ENCODE measurements around the gene ADD3.

The ADD3 gene

GRCh38 chr10:110138197-110138812 lies 130.5 kb downstream of the ADD3 start:
- H3K9me3 Mint-ChIP-seq: no peaks in the 10 kb centered on the region
- peaks cover 17% of the 10 kb centered on the region for H3K36me3 Mint-ChIP-seq (ENCODE audit: low read depth)
- peaks cover 6% of the 10 kb centered on the region for H3K27me3 Mint-ChIP-seq (ENCODE audit: low read depth)
- no peak overlapping the region for H3K4me3 Mint-ChIP-seq
- peaks cover 35% of the 10 kb centered on the region for H3K4me1 Mint-ChIP-seq (ENCODE audit: low read depth)
- no peak overlapping the region for H3K27ac Mint-ChIP-seq

- Mint-ChIP-seq H3K4me1 (ENCODE audit: low read depth) (peaks cover 38% of the 10 kb centered on the region), H3K27me3 (ENCODE audit: low read depth) (peaks cover 27% of the 10 kb centered on the region), H3K27ac (peak overlapping the region; percentile 63), H3K36me3 (ENCODE audit: low read depth) (peaks cover 10% of the 10 kb centered on the region), H3K4me3 (peak overlapping the region; percentile 53), H3K9me3 (no peaks in the 10 kb centered on the region)
These were observed 133.4 kb downstream of the ADD3 start for GRCh38 chr10:110141185-110141584.

DNA sequence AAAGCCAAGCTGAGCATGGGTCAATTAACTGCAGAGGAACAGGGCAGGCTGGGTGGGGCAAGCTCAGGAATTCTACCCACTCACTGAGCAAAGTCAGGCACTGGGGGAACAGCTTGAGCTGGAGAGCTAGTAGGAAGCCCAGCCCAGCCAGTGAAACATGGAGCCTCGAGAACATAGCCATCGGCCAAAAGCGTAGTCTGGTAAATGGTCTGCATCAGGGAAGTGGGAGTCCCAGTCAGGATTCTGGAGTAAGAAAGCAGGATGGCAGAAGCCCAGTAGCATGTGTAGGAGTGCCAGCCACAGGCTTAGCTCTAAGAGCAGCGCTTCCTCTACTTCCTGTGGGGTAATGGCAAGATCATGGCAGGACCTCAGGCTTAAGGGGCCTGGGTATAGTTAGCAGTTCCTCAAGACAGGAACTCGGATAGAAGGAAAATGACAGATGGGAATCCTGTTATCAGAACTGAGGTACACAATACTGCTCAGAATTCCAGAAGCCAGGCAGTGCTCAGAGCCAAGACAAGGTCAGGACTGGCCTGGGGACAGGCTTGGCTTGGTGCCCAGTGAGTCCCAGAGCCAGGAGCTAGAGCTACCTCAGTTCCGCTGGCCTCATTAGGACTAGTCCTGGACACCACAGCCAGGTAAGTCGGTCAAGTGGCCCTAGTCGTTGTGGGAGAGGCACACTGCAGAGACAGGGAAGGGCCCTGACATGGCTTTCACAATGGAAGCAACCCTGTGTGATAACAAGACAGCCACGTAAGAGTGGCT lies 134.3 kb downstream of the ADD3 start:
- H3K9me3 Mint-ChIP-seq: no peaks in the 10 kb centered on the region
- H3K4me1 Mint-ChIP-seq (ENCODE audit: low read depth): peaks cover 39% of the 10 kb centered on the region
- H3K27me3 Mint-ChIP-seq (ENCODE audit: low read depth): peaks cover 33% of the 10 kb centered on the region
- H3K36me3 Mint-ChIP-seq (ENCODE audit: low read depth): peaks cover 10% of the 10 kb centered on the region
- no peak overlapping the region for H3K4me3 Mint-ChIP-seq
- H3K27ac Mint-ChIP-seq: no peak overlapping the region

- Mint-ChIP-seq H3K36me3 (ENCODE audit: low read depth) (peaks cover 11% of the 10 kb centered on the region), H3K4me1 (ENCODE audit: low read depth) (peaks cover 33% of the 10 kb centered on the region), H3K9me3 (no peaks in the 10 kb centered on the region), H3K27ac (peak overlapping the region; percentile 5), H3K4me3 (peak overlapping the region; percentile 15), H3K27me3 (ENCODE audit: low read depth) (peaks cover 40% of the 10 kb centered on the region)
These were observed 135.2 kb downstream of the ADD3 start for GRCh38 chr10:110142965-110143364.

- Mint-ChIP-seq H3K36me3 (ENCODE audit: low read depth) (peaks cover 12% of the 10 kb centered on the region), H3K4me1 (ENCODE audit: low read depth) (peaks cover 30% of the 10 kb centered on the region), H3K4me3 (no peak overlapping the region), H3K9me3 (no peaks in the 10 kb centered on the region), H3K27me3 (ENCODE audit: low read depth) (peaks cover 52% of the 10 kb centered on the region), H3K27ac (no peak overlapping the region)
These were observed 136.7 kb downstream of the ADD3 start for GRCh38 chr10:110144507-110144906.

DNA sequence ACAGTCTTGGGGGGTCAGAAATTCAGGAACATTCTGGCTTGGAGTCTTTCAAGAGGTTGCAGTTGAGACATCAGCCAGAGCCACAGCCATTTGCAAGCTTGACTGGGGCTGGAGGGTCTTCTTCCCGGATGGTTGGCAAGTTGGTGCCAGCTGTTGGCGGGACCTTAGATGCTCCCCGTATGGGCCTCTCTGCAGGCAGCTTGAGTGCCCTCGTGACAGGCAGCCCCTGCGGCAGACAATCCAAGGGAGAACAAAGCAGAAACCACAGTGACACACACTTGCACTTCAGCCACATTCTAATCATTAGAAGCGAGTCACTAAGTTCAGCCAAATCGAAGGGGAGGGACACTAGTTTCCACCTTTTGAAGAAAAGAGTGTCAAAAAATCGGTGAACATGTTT lies 140.2 kb downstream of the ADD3 start:
- no peak overlapping the region for H3K27ac Mint-ChIP-seq
- H3K9me3 Mint-ChIP-seq: no peaks in the 10 kb centered on the region
- H3K36me3 Mint-ChIP-seq (ENCODE audit: low read depth): peaks cover 6% of the 10 kb centered on the region
- peaks cover 23% of the 10 kb centered on the region for H3K4me1 Mint-ChIP-seq (ENCODE audit: low read depth)
- H3K4me3 Mint-ChIP-seq: no peak overlapping the region
- H3K27me3 Mint-ChIP-seq (ENCODE audit: low read depth): peaks cover 65% of the 10 kb centered on the region

DNA sequence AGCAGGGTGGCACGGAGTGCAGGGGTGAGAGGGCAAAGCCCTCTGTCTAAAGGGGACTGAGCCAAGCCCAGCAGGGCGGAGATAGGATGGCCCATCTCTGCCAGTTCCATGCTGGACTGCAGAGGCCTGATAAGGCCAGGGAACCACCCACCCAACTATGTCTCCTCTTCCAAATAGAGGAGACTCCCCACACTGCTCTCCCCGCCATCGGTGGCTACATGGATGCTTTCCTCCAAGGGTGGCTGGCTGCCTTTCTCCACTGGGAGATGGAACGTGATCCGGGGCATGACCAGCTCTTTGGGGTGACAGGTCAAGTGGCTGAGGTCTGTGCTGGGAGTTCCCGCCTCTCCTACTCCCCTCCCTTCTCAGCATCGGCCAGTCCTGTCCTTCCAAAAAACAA lies 141.5 kb downstream of the ADD3 start:
- H3K4me1 Mint-ChIP-seq (ENCODE audit: low read depth): peaks cover 31% of the 10 kb centered on the region
- H3K36me3 Mint-ChIP-seq (ENCODE audit: low read depth): peaks cover 5% of the 10 kb centered on the region
- no peak overlapping the region for H3K4me3 Mint-ChIP-seq
- peaks cover 67% of the 10 kb centered on the region for H3K27me3 Mint-ChIP-seq (ENCODE audit: low read depth)
- no peaks in the 10 kb centered on the region for H3K9me3 Mint-ChIP-seq
- H3K27ac Mint-ChIP-seq: no peak overlapping the region

GRCh38 chr10:110150046-110150445 lies 142.3 kb downstream of the ADD3 start:
- H3K4me3 Mint-ChIP-seq: no peak overlapping the region
- peaks cover 5% of the 10 kb centered on the region for H3K36me3 Mint-ChIP-seq (ENCODE audit: low read depth)
- no peaks in the 10 kb centered on the region for H3K9me3 Mint-ChIP-seq
- peaks cover 60% of the 10 kb centered on the region for H3K27me3 Mint-ChIP-seq (ENCODE audit: low read depth)
- H3K27ac Mint-ChIP-seq: no peak overlapping the region
- H3K4me1 Mint-ChIP-seq (ENCODE audit: low read depth): peaks cover 35% of the 10 kb centered on the region

DNA sequence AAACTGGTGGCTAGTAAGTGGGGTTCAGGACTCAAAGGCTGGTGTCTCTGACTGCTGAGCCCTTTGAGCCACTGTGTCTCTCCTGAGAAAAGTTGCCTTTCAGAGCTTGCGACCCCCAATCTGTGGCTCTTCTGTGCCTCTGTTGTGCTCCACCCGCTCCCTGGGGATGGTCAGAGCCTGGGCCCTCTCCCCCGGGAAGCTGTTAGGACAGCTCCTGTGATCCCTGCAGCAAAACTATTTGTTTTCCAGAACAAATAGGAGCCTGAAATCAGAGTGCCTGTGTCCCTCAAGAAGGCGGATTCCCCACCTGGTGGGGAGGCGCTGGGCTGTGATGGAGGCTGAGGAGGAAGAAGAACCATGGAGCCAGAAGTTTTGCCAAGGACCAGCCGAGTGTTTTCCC lies 143.2 kb downstream of the ADD3 start:
- H3K27ac Mint-ChIP-seq: no peak overlapping the region

GRCh38 chr10:110151467-110151866 lies 143.7 kb downstream of the ADD3 start:
- Mint-ChIP-seq H3K27ac (no peak overlapping the region), H3K4me3 (no peak overlapping the region), H3K9me3 (no peaks in the 10 kb centered on the region), H3K36me3 (ENCODE audit: low read depth) (peaks cover 5% of the 10 kb centered on the region), H3K27me3 (ENCODE audit: low read depth) (peaks cover 55% of the 10 kb centered on the region), H3K4me1 (ENCODE audit: low read depth) (peaks cover 42% of the 10 kb centered on the region)

More for the DNA sequence above, 143.2 kb downstream of the ADD3 start:
- Mint-ChIP-seq H3K4me1 (ENCODE audit: low read depth) (peaks cover 41% of the 10 kb centered on the region), H3K9me3 (no peaks in the 10 kb centered on the region), H3K36me3 (ENCODE audit: low read depth) (peaks cover 5% of the 10 kb centered on the region), H3K27me3 (ENCODE audit: low read depth) (peaks cover 57% of the 10 kb centered on the region), H3K4me3 (no peak overlapping the region)

- Mint-ChIP-seq H3K36me3 (ENCODE audit: low read depth) (peaks cover 7% of the 10 kb centered on the region), H3K4me1 (ENCODE audit: low read depth) (peaks cover 44% of the 10 kb centered on the region), H3K27me3 (ENCODE audit: low read depth) (peaks cover 55% of the 10 kb centered on the region), H3K4me3 (no peak overlapping the region), H3K27ac (no peak overlapping the region), H3K9me3 (no peaks in the 10 kb centered on the region)
These were observed 144.2 kb downstream of the ADD3 start for GRCh38 chr10:110151971-110152370.

GRCh38 chr10:110153396-110153795 lies 145.6 kb downstream of the ADD3 start:
- Mint-ChIP-seq H3K9me3 (no peaks in the 10 kb centered on the region), H3K4me1 (ENCODE audit: low read depth) (peaks cover 49% of the 10 kb centered on the region), H3K27me3 (ENCODE audit: low read depth) (peaks cover 54% of the 10 kb centered on the region), H3K4me3 (no peak overlapping the region), H3K27ac (no peak overlapping the region), H3K36me3 (ENCODE audit: low read depth) (peaks cover 5% of the 10 kb centered on the region)

- peaks cover 5% of the 10 kb centered on the region for H3K36me3 Mint-ChIP-seq (ENCODE audit: low read depth)
- peaks cover 62% of the 10 kb centered on the region for H3K27me3 Mint-ChIP-seq (ENCODE audit: low read depth)
- H3K9me3 Mint-ChIP-seq: no peaks in the 10 kb centered on the region
- peak overlapping the region; percentile 84 for H3K27ac Mint-ChIP-seq
- H3K4me1 Mint-ChIP-seq (ENCODE audit: low read depth): peaks cover 47% of the 10 kb centered on the region
- H3K4me3 Mint-ChIP-seq: peak overlapping the region; percentile 54
These were observed 148.3 kb downstream of the ADD3 start for GRCh38 chr10:110156046-110156445.

DNA sequence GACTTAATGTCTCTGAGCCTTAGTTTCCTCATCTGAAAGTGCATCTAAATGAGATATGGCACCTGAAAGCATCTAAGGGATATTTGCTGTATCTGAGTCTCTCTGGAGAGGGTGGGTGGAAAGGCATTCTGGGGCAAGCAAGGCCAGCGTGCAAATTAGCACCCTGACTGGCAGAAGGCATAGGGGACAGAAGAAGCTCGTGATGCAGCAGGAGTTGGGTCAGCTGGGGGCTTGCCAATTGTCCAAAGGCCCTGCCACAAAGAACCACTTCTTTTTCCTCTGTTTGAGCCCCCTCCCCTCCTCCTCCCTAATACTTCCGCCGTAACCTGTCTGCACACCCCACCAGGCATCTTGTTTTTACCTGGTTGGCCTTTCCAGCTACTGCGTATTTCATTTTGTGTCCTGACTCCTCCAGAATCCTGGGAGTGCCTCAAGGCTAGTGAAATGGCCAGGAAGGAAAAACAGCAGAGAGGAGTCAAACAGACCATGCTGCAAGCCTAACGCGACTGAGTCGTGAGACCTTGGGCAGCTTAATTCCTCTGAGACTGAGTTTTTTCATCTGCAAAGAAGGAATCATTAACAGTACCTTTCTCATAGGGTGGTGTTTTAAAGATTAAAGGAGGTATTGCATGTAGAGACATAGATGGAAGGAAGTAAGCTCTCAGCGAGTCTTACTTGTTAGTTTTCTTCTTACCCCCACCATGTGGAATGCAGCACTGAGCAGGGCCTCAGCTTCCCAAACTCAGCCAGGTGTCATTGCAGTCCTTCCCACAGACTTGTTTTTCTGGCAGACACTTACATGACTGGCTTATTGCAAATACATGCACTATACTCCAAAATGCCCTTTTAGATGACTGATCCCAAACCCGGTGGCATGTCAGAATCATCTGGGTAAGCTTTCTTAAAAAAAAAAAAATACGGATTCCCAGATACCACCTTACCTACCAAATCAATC lies 150.5 kb downstream of the ADD3 start:
- H3K4me1 Mint-ChIP-seq (ENCODE audit: low read depth): peaks cover 39% of the 10 kb centered on the region
- peaks cover 77% of the 10 kb centered on the region for H3K27me3 Mint-ChIP-seq (ENCODE audit: low read depth)
- H3K27ac Mint-ChIP-seq: no peak overlapping the region
- no peaks in the 10 kb centered on the region for H3K9me3 Mint-ChIP-seq
- no peak overlapping the region for H3K4me3 Mint-ChIP-seq
- H3K36me3 Mint-ChIP-seq (ENCODE audit: low read depth): peaks cover 5% of the 10 kb centered on the region

Data from T-helper 1 cell treated with Interleukin-12 subunit alpha and Interleukin-12 subunit beta and Interleukin-4 antibody, amounts not matched to agents 30 μg/mL and 1 μg/mL, for 36 hours (primary cell).